CD4-positive, alpha-beta memory T cell (primary cell): ENCODE results near the gene PAK1. TPM values are rescaled to one million over a fixed set of nuclear protein-coding genes. Genes with fewer than 3 reads are reported as not detected.

Experiments used
- CTCF ChIA-PET: fragments of 350-600 bp; sonication (Branson Sonifier 250); formaldehyde crosslinking; loops from one replicate; lab custom pipeline; 2021; ENCODE audit warnings: inconsistent platforms; ENCODE audit not compliant: partially characterized antibody; lab: Charles Lee
- POLR2A ChIA-PET: fragments of 350-600 bp; sonication (Branson Sonifier 250); formaldehyde crosslinking; loops from one replicate; lab custom pipeline; 2021; ENCODE audit not compliant: partially characterized antibody; lab: Charles Lee
- DNase-seq, 5 donors: peaks; one replicate each; pipeline versions ENCODE4 v3.0.0 to v3.0.0-alpha.2; 2020 to 2022; ENCODE audit warnings: mixed read lengths in 1 of 5
- H3K27ac ChIP-seq: one replicate; pipeline ENCODE4 v1.7.0; 2013; ENCODE audit warnings: low read depth, low read length
- H3K27me3 ChIP-seq: 2 replicates; pipeline ENCODE4 v1.7.0; 2013; ENCODE audit warnings: mild to moderate bottlenecking, low read length, moderate library complexity; ENCODE audit not compliant: insufficient read depth
- H3K36me3 ChIP-seq: 2 replicates; pipeline ENCODE4 v1.7.0; 2013; ENCODE audit warnings: mild to moderate bottlenecking, low read length, moderate library complexity; ENCODE audit not compliant: insufficient read depth
- H3K4me1 ChIP-seq: 2 replicates; pipeline ENCODE4 v1.7.0; 2013; ENCODE audit warnings: mild to moderate bottlenecking, low read length, moderate library complexity; ENCODE audit not compliant: insufficient read depth
- H3K4me3 ChIP-seq, 2 donors: one replicate each; pipeline ENCODE4 v1.7.0; 2013; ENCODE audit warnings: low read length in 2 of 2, mild to moderate bottlenecking in 1 of 2
- H3K9me3 ChIP-seq, 2 donors: one replicate each; pipeline ENCODE4 v1.7.0; 2013; ENCODE audit warnings: low read length in 2 of 2, control low read depth in 1 of 2; ENCODE audit not compliant: control insufficient read depth in 1 of 2
- H3K27ac Mint-ChIP-seq, 7 donors: one replicate each; pipeline ENCODE4 v1.8.0; 2020 to 2021; ENCODE audit warnings: mixed read lengths in 7 of 7, mild to moderate bottlenecking in 6 of 7, inconsistent platforms in 3 of 7, moderate library complexity in 3 of 7
- H3K27me3 Mint-ChIP-seq, 2 donors: one replicate each; pipeline ENCODE4 v1.8.0; 2020 to 2021; ENCODE audit warnings: mixed read lengths in 2 of 2
- H3K36me3 Mint-ChIP-seq, 2 donors: one replicate each; pipeline ENCODE4 v1.8.0; 2020 to 2021; ENCODE audit warnings: mixed read lengths in 2 of 2, inconsistent platforms in 1 of 2, mild to moderate bottlenecking in 1 of 2
- H3K4me1 Mint-ChIP-seq, 4 donors: one replicate each; pipeline ENCODE4 v1.8.0; 2020 to 2021; ENCODE audit warnings: mixed read lengths in 4 of 4, mild to moderate bottlenecking in 1 of 4
- H3K4me3 Mint-ChIP-seq, 8 donors: one replicate each; pipeline ENCODE4 v1.8.0; 2020 to 2021; ENCODE audit warnings: mixed read lengths in 8 of 8, mild to moderate bottlenecking in 7 of 8, moderate library complexity in 6 of 8, inconsistent platforms in 3 of 8
- H3K9me3 Mint-ChIP-seq, 8 donors: one replicate each; pipeline ENCODE4 v1.8.0; 2020 to 2021; ENCODE audit warnings: mixed read lengths in 8 of 8, mild to moderate bottlenecking in 5 of 8, inconsistent platforms in 3 of 8, moderate library complexity in 1 of 8
- intact Hi-C: fragments of 100-400 bp; cut with micrococcal nuclease; formaldehyde crosslinking; loops from one replicate; pipeline ENCODE4 v1.15.1; 2023
- polyA plus RNA-seq, 2 donors: library from polyadenylated mRNA; unstranded; fragments of 300-500 nt; fragmentation: Illumina TruSeq; gene quantifications; one replicate each; pipeline ENCODE4 v1.2.3, GENCODE V29; 2021
- total RNA-seq, 2 experiments: library from RNA; stranded (reverse); gene quantifications; one replicate each; pipeline ENCODE4 v1.2.3, GENCODE V29; 2021

The PAK1 gene
- total and polyA plus RNA-seq, 4 experiments from 2014 or later = 9.3 to 10.4 (median 9.7) TPM

DNA sequence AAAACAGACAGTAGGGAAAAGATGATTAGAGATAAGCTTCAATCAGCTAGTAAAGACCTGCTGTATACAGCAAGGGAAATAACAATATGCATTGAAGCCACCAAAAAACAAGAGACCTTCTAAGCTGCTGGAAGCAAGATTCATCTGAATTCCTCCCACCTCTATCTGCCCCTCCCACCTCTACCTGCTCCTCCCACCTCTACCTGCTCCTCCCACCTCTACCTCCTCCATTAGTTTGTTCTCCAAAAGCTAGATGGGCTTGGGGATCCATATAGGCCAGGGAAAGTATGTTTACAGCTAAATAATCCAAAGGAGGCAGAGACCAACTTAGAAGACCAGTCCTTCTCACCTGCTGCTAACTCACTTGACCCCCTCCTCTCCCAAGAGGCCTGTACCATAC lies 33.2 kb downstream of the PAK1 start:
- no peaks in the 10 kb centered on the region for H3K9me3 ChIP-seq
- H3K27ac ChIP-seq = no peak overlapping the region
- Mint-ChIP-seq H3K27me3 (peaks cover 3 to 5% of the 10 kb centered on the region in 2 donors), H3K36me3 (no peaks in the 10 kb centered on the region), H3K27ac (no peak overlapping the region), H3K9me3 (no peaks in the 10 kb centered on the region), H3K4me3 (no peak overlapping the region), H3K4me1 (no peaks in the 10 kb centered on the region)
- intact Hi-C loops = no loop called here
- no peaks in the 10 kb centered on the region for H3K4me1 ChIP-seq
- POLR2A ChIA-PET = interaction anchor here (0.6 kb wide), 1 partner anchor 576 kb away, joined by 3 read pairs; no protein-coding TSS in a partner anchor
- H3K4me3 ChIP-seq = no peak overlapping the region
- no peak for DNase-seq
- H3K36me3 ChIP-seq = no peaks in the 10 kb centered on the region
- CTCF ChIA-PET = interaction anchor here (1.2 kb wide), 1 partner anchor 15 kb away, joined by 5 read pairs; no protein-coding TSS in a partner anchor
- no peaks in the 10 kb centered on the region for H3K27me3 ChIP-seq

DNA sequence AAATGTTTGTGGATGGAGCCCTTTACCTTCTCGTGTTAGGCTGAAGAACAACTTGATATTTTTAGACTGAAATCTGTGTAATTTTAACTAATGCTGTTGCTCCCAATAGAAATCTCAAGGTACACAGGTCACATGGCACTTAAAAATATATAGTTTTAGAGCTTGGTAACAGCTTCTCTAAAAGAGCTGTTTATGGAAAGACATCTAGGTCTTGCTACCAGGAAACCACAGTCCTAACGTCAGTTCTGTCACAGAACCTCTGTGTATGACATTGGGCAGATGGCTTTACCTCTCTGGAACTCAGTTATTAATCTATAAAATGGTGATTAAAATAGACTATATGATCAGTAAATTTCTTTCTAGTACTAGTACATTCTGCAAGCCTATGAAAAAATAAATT lies 35.4 kb downstream of the PAK1 start:
- peaks cover 4 to 7% of the 10 kb centered on the region in 2 donors for H3K27me3 Mint-ChIP-seq
- no peak overlapping the region for H3K27ac Mint-ChIP-seq
- H3K4me1 Mint-ChIP-seq = no peaks in the 10 kb centered on the region
- Histone ChIP-seq H3K27me3 (no peaks in the 10 kb centered on the region), H3K4me1 (no peaks in the 10 kb centered on the region), H3K9me3 (no peaks in the 10 kb centered on the region), H3K27ac (no peak overlapping the region), H3K4me3 (no peak overlapping the region), H3K36me3 (no peaks in the 10 kb centered on the region)
- intact Hi-C loops = no loop called here
- H3K9me3 Mint-ChIP-seq = no peaks in the 10 kb centered on the region
- ChIA-PET CTCF (no interaction called here), POLR2A (no interaction called here)
- no peak overlapping the region for H3K4me3 Mint-ChIP-seq
- no peaks in the 10 kb centered on the region for H3K36me3 Mint-ChIP-seq
- no peak for DNase-seq

DNA sequence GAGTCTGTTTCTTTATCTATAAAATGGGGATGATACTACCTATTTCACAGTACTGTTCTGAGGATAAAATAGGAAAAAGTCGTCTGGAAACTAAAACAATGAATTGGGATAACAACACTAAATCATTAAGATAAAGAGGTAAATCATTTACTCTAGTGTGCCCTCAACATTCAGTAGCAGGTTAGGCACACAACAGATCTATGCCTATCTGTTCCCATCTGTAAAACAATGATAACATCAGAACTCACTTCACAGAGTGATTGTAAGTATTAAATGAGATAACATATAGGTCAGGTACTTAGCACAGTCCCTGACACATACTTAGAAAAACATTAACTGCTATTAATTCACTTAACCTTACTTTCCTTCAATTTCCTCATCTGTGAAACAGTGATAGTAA lies 36.9 kb downstream of the PAK1 start:
- Histone ChIP-seq H3K36me3 (no peaks in the 10 kb centered on the region), H3K27me3 (no peaks in the 10 kb centered on the region), H3K9me3 (no peaks in the 10 kb centered on the region), H3K27ac (no peak overlapping the region), H3K4me3 (no peak overlapping the region), H3K4me1 (no peaks in the 10 kb centered on the region)
- no peak for DNase-seq
- Mint-ChIP-seq H3K27ac (no peak overlapping the region), H3K9me3 (no peaks in the 10 kb centered on the region), H3K4me3 (no peak overlapping the region), H3K36me3 (no peaks in the 10 kb centered on the region), H3K4me1 (no peaks in the 10 kb centered on the region), H3K27me3 (peaks cover 4 to 7% of the 10 kb centered on the region in 2 donors)
- CTCF ChIA-PET = no interaction called here
- POLR2A ChIA-PET = no interaction called here
- intact Hi-C loops = no loop called here

DNA sequence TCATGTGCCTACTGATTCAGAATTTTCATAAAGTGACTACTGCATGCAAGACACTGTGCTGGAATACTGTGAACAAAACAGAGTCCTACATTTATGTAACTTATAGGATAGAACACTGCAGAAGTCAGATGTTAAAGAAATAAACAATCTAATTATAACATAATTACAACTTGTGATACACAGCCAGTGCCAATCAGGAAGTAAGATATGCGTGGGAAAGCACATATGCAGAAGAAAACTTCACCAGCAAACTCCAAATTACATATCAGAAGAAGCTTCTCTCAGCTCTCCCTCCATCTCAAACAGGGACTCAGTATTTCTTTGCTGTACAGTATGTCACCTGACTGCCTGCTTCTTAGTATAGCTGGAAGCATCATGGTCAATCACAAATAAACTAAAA lies 37.4 kb downstream of the PAK1 start:
- no peak overlapping the region for H3K27ac ChIP-seq
- H3K4me3 ChIP-seq = no peak overlapping the region
- Mint-ChIP-seq H3K27ac (no peak overlapping the region), H3K27me3 (peaks cover 4 to 7% of the 10 kb centered on the region in 2 donors), H3K9me3 (no peaks in the 10 kb centered on the region), H3K4me1 (no peaks in the 10 kb centered on the region), H3K4me3 (no peak overlapping the region), H3K36me3 (no peaks in the 10 kb centered on the region)
- H3K9me3 ChIP-seq = no peaks in the 10 kb centered on the region
- DNase-seq = no peak
- H3K27me3 ChIP-seq = no peaks in the 10 kb centered on the region
- no peaks in the 10 kb centered on the region for H3K4me1 ChIP-seq
- intact Hi-C loops = no loop called here
- no peaks in the 10 kb centered on the region for H3K36me3 ChIP-seq
- CTCF ChIA-PET = no interaction called here
- POLR2A ChIA-PET = no interaction called here

DNA sequence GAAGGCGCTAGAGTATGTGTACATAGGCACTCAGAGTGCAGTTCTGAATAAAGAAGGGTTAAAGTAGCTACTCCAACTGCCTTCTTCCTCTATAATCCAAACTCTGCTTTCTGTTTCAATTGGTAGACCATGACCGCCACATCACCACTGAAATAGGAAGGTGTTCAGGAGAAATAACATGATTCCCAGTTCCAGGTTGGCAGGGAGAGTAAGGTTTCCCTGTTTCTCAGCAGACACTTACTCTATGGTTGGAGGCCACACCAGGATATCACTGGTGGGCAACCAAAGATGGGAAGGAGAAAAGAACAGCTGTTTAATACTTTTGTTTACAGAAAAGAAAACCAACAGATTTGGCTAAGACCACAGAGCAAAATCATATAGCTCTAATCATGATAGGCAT lies 37.9 kb downstream of the PAK1 start:
- Mint-ChIP-seq H3K4me1 (no peaks in the 10 kb centered on the region), H3K9me3 (no peaks in the 10 kb centered on the region), H3K27ac (no peak overlapping the region), H3K4me3 (no peak overlapping the region), H3K36me3 (no peaks in the 10 kb centered on the region), H3K27me3 (peaks cover 4 to 7% of the 10 kb centered on the region in 2 donors)
- no peak overlapping the region for H3K4me3 ChIP-seq
- peaks cover 2% of the 10 kb centered on the region for H3K27me3 ChIP-seq
- intact Hi-C loops = no loop called here
- CTCF ChIA-PET = no interaction called here
- H3K4me1 ChIP-seq = no peaks in the 10 kb centered on the region
- H3K27ac ChIP-seq = no peak overlapping the region
- H3K36me3 ChIP-seq = no peaks in the 10 kb centered on the region
- no peaks in the 10 kb centered on the region for H3K9me3 ChIP-seq
- no peak for DNase-seq
- POLR2A ChIA-PET = no interaction called here

DNA sequence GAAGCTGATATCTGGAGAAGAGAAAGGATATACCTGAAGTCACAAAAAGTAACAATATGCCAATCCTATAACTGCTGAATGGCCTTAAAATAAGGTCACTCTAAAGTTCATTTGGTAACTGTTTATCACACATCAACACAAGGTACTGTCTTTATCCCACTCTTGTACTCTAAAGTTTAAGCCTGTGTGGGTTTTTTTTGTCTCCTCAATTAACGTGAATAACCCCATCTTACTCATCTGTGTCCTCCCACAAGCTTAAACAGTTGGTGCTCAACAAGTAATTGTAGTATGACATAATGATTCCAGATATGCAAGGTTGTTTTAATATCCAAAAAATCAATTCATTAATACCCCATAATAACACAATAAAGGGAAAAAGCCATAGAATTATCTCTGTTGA lies 42.1 kb downstream of the PAK1 start:
- CTCF ChIA-PET = no interaction called here
- Histone ChIP-seq H3K36me3 (no peaks in the 10 kb centered on the region), H3K4me1 (no peaks in the 10 kb centered on the region), H3K4me3 (no peak overlapping the region), H3K27ac (no peak overlapping the region), H3K9me3 (no peaks in the 10 kb centered on the region), H3K27me3 (peaks cover 3% of the 10 kb centered on the region)
- no peaks in the 10 kb centered on the region for H3K36me3 Mint-ChIP-seq
- no peak for DNase-seq
- no peaks in the 10 kb centered on the region for H3K9me3 Mint-ChIP-seq
- no peak overlapping the region for H3K27ac Mint-ChIP-seq
- H3K4me1 Mint-ChIP-seq = no peaks in the 10 kb centered on the region
- H3K27me3 Mint-ChIP-seq = peaks cover 12 to 16% of the 10 kb centered on the region in 2 donors
- no peak overlapping the region for H3K4me3 Mint-ChIP-seq
- POLR2A ChIA-PET = no interaction called here
- intact Hi-C loops = no loop called here

DNA sequence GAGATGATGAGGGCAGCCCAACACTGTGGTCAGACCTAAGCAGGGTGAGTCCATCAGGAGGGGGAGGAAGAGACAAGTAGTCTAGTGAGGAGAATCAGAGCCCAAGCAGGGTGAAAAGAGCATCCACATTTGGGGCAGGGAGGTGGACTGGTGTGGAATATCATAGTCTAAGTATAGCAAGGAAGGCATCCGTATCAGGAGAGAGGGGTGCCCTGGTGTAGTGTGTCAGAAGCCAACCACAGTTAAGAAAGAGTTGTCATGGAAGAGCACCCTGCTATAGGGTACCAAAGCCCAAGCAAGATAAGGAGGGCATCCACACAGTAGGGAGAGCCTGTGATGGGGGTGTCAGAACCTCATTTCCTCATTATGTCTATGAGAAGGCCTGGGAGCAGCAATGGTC lies 45.3 kb downstream of the PAK1 start:
- H3K9me3 Mint-ChIP-seq = no peaks in the 10 kb centered on the region
- CTCF ChIA-PET = no interaction called here
- DNase-seq = no peak
- Histone ChIP-seq H3K4me1 (no peaks in the 10 kb centered on the region), H3K4me3 (no peak overlapping the region), H3K9me3 (no peaks in the 10 kb centered on the region), H3K27me3 (peaks cover 3% of the 10 kb centered on the region), H3K36me3 (no peaks in the 10 kb centered on the region), H3K27ac (no peak overlapping the region)
- POLR2A ChIA-PET = no interaction called here
- H3K4me3 Mint-ChIP-seq = no peak overlapping the region
- H3K27me3 Mint-ChIP-seq = peaks cover 10 to 15% of the 10 kb centered on the region in 2 donors
- no peak overlapping the region for H3K27ac Mint-ChIP-seq
- intact Hi-C loops = no loop called here
- H3K4me1 Mint-ChIP-seq = no peaks in the 10 kb centered on the region
- H3K36me3 Mint-ChIP-seq = no peaks in the 10 kb centered on the region

DNA sequence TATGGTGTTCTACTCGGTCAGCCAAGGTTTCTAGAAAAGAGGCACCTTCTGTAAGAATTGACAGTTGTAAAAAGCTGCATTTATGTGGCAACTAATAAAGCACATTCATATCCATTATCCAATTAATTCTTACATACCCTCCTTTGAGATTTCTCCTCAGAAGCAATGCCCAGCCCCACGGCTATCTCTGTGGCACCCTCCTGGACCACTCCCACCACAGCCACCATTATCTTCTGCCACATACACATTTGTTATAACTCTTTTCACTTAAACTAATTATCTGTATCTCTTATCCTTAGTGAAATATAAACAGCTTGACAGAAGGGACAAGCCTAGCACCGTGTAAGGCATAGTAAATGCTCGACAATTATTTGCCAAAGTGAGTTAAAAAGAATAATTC lies 48.5 kb downstream of the PAK1 start:
- H3K27me3 ChIP-seq = no peaks in the 10 kb centered on the region
- no peaks in the 10 kb centered on the region for H3K4me1 Mint-ChIP-seq
- no peaks in the 10 kb centered on the region for H3K36me3 ChIP-seq
- no peak for DNase-seq
- H3K27ac ChIP-seq = no peak overlapping the region
- H3K9me3 Mint-ChIP-seq = no peaks in the 10 kb centered on the region
- ChIA-PET CTCF (no interaction called here), POLR2A (no interaction called here)
- H3K4me3 Mint-ChIP-seq = no peak overlapping the region
- intact Hi-C loops = no loop called here
- H3K4me3 ChIP-seq = no peak overlapping the region
- peaks cover 12 to 15% of the 10 kb centered on the region in 2 donors for H3K27me3 Mint-ChIP-seq
- no peaks in the 10 kb centered on the region for H3K9me3 ChIP-seq
- no peak overlapping the region for H3K27ac Mint-ChIP-seq
- no peaks in the 10 kb centered on the region for H3K4me1 ChIP-seq
- no peaks in the 10 kb centered on the region for H3K36me3 Mint-ChIP-seq
